Dermis microvascular lymphatic vessel endothelial cell (primary cell): Measurements from ENCODE around the gene ITSN1. TPM values are rescaled to one million over a fixed set of nuclear protein-coding genes. Genes with fewer than 3 reads are reported as not detected.
"Not testable (repeated sequence)": the region's sequence is repeated elsewhere in the genome, so short reads cannot be mapped to it uniquely, and the experiment has no call there.

Experiments used
- DNase-seq, 2 donors: peaks; one replicate each; pipeline versions ENCODE4 v3.0.0 to v3.0.0-alpha.2; 2010; ENCODE audit warnings: low read depth in 2 of 2
- total RNA-seq: library from RNA; depleted of rRNA; stranded (reverse); fragments of >200 nt; gene quantifications from 2 replicates; pipeline ENCODE4 v1.2.1, GENCODE V29; 2014

Gene ITSN1
- total RNA-seq, 1 donor from 2014 or later, result 46.7 TPM

DNA sequence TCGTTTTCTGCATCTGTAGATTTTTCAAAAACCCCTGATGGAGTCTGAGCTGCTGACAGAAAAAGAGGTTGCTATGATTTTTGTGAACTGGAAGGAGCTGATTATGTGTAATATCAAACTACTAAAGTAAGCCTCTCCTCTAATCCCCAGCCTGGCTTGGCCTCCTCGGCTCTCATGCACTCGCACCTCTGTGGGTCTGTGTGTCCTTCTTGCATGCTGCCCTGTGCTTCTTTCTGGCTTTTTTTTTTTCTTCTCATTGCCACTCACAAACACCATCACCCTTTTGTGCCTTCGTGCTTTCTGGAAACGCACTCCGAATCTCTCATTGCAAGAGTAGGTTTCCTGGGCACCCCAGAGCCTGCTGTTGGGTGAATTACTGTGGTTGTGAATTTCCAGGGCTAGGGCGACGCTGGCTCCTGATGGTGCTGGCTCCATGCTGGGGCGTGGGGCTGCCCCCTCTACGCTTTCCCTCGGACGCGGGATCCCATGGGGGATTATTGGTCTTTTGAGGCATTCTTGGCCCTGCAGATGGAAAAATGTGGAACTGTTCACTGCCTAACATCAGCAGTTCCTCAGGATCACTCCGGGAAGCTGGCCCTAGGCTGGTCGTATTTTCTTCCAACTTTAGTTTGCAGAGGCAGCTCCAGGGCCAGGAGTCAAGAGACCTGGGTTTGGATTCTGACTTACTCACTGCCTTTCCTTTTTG is 216.5 kb downstream of the ITSN1 start:
- DNase-seq, result no peak

DNA sequence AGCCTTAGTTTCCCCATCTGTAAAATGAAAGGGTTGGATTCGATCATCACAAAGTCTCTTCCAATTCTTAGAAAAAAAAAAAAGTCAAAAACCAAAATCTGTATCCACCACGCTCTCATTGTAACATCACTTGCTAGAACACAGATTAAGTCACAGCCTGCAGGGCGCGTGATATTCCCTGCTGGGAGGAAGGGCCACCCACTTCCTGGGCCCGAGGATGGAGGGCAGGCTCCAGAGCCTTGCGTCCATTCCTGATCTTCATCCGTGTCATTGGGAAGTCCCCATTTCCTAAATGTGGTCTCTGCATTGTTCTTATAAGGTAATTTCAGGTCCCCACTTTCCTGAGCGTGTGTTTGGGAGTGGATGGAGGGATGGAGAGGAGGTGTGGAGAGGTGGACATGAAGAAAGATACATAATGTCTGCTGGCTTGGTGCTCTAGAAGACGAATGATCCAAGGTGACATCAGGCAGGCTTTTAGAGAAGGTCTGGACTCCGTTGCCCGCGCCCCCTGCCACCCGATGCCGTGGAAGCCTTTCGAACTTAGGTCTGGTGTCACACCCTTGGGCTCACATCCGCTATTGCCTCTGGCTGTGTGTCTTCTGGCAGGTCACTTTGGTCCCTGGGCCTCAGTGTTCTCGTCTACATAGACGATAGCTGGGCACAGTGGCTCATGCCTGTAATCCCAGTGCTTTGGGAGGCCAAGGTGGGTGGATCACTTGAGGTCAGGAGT is 217.2 kb downstream of the ITSN1 start:
- no peak for DNase-seq

DNA sequence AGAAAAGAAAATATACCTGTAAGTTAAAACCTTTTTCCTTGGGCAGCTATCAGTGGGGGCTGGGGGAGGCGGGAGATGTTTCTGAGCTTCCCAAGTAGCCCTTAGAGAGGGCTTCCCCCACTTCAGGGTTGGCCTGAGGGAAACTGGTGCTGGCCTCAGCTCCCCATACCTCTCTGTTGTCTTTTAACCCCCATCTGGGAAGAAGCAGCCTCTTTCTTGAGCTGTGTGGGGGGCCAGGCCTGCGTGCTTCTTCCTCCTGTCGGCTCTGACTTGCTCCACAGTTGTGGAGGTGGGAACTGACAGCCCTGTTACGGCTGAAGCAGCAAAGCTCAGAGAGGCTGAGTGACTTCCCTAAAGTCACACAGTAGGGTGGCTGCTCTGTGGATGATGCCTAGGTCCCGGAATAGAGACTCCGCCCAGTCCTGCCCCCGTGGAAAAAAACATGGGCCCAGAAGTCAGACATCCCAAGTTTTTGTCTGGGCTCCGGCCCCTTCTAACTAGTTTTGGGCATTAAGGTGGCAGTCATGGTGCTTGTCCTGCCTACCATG is 218.1 kb downstream of the ITSN1 start:
- no peak for DNase-seq

DNA sequence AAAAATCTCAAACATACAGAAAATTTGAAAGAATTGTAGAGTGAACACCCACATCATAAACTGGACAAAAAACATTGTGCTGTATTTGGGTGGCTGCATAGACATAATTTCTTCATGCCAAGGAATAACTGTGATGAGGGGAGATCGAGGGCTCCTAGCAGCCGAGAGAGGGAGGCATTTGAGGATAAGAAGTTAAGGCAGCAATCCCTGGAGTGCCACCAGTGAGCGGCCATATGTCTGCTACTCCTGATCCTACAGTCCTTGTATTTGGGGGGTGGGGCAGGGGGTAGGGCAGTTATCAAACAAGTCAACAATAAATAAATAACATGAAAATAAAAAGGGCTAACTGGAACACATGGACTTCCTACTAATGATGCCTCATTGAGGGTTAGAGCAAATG is 218.8 kb downstream of the ITSN1 start:
- DNase-seq, result no peak

DNA sequence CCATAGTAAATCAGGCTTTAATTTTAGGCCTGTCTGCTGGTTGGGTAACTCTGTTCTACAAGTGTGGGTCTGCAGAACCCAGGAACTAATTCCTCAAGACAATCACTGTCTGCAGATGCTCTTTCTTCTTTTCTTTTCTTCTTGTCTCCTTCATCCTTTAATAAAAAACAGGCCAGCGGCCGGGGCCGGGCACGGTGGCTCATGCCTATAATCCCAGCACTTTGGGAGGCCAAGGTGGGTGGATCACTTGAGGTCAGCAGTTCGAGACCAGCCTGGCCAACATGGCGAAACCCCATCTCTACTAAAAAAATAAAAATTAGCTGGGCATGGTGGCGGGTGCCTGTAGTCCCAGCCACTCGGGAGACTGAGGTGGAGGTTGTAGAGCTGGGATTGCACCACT is 220.9 kb downstream of the ITSN1 start:
- DNase-seq, result not testable (repeated sequence)

DNA sequence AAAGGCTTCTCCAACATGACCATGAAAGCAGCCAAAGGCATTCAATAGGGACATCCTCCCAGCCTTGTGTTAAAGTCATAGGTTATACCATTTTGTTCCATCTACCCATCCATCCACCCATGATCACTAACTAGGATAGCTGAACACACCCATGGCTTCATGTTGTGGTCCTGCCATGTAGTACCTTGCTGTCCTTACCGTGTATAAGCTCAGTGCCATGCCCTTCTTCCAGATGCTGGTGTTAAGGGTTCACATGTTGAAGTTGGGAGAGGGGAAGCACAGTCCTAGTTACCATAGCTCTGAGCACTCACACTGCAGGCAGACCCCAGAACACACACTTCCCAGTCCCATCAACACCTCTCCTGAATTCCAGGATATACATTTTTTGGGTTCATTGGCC is 221.8 kb downstream of the ITSN1 start:
- DNase-seq, result no peak

DNA sequence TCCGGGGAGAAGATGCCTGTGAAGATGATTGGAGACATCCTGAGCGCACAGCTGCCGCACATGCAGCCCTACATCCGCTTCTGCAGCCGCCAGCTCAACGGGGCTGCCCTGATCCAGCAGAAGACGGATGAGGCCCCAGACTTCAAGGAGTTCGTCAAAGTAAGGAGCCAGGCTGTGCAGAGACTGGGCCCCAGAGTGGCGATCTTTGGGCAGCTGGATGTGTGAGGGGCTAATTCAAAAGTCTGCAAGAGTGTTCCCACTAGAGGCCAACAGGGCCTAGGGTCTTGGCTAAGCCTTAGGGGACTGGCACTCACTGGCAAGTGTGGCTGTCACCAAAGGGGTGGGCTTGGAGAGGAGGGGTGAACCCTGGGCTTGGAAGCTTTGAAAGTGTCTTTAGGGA is 222.9 kb downstream of the ITSN1 start:
- no peak for DNase-seq

DNA sequence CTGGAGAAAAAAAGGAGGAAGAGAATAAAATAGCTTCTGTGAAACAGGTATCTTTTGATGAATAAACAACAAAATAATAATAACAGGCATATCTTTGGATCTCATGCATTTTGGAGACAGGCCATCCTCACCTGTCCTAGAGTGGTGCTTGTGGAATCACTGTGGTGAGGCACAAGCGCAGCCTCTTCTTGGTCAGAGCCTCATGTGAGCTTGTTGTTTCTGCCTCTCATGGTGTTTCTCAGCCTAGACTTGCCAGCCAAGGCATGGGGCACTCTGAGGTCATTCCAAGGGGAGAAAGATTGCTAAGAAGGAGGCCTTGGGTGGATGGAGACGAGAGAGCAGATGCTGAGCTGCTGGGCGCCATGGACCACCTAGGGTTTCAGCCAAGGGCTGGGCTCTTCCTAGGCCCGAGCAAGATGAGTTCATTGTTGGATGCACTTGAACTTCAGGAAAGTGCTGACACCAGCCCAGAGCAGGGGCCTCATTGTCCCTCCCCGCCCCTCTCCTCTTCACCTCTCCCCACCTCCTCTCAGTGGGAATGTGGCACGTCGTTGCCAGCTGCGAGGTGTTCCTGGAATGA is 223.8 kb downstream of the ITSN1 start:
- DNase-seq, result no peak

DNA sequence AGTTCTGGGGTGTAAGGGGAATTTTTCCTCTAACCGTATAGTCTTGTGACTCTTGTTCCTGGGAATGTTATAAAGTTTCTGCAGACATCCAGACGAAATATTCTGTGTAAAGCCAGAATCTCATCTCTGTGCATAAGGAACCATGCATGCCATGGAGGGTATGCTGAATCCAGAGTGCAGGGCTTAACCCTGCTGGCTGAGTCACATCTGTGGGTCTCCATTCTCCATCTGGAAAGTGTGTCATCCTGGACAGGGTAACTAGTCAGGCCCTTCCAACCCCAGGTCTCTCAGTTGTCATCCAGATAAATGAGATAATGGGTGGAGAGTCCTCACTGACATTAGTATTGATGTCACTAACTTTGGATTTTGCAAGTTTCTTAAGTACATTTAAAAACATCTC is 224.5 kb downstream of the ITSN1 start:
- DNase-seq, result no peak

DNA sequence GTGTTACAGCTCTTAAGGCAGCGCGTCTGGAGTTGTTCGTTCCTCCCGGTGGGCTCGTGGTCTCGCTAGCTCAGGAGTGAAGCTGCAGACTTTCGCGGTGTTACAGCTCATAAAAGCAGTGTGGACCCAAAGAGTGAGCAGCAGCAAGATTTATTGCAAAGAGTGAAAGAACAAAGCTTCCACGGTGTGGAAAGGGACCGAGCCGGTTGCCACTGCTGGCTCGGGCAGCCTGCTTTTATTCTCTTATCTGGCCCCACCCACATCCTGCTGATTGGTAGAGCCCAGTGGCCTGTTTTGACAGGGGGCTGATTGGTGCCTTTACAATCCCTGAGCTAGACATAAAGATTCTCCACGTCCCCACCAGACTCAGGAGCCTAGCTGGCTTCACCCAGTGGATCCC is 225.6 kb downstream of the ITSN1 start:
- DNase-seq, result not testable (repeated sequence)

DNA sequence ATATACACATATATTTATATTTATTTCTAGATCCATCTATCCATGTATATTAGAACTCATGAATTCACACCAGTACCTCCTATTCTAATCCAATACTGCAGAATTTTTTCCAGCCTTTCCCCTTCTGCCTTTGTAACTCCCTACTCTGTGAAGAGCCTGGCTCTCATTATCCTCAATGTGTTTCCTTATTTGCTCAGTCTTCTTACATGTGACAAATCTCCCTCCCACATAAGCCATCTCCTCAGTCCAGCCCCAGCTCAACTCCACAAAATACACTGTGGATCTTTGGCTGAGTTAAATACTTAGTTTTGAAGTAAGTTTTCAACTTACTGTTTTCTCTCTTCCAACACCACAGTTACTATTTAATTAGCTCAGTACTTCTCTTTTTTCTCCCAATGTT is 227.6 kb downstream of the ITSN1 start:
- DNase-seq, result no peak

DNA sequence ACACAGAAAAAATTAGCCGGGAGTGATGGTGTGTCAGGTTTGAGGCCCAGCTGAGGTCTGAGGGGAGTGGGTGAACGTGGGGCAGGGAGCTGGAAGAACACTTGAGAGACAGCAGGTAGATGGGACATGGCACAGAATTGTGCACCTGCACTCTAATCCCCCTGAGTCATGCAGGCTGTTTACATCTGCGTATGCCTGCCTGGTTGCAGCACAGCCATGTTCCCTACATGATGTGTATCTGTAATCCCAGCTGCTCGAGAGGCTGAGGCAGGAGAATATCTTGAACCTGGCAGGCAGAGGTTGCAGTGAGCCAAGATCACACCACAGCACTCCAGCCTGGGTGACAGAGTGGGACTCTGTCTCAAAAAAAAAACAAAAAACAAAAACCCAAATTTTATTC is 228.5 kb downstream of the ITSN1 start:
- no peak for DNase-seq

DNA sequence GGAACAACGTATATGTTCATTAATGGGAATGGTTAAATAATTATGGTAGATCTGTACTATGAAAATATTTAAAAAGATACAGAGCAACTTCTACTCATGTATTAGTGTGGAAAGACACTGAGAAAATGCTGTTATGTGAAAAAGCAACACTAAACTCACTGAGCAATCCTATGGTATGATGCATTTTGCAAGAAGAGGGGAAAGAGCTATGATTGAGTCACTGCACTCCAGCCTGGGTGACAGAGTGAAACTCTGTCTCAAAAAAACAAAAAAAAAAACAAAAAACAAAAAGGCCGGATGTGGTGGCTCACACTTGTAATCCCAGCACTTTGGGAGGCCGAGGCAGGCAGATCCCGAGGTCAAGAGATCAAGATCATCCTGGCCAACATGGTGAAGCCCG is 228.9 kb downstream of the ITSN1 start:
- DNase-seq, result no peak

DNA sequence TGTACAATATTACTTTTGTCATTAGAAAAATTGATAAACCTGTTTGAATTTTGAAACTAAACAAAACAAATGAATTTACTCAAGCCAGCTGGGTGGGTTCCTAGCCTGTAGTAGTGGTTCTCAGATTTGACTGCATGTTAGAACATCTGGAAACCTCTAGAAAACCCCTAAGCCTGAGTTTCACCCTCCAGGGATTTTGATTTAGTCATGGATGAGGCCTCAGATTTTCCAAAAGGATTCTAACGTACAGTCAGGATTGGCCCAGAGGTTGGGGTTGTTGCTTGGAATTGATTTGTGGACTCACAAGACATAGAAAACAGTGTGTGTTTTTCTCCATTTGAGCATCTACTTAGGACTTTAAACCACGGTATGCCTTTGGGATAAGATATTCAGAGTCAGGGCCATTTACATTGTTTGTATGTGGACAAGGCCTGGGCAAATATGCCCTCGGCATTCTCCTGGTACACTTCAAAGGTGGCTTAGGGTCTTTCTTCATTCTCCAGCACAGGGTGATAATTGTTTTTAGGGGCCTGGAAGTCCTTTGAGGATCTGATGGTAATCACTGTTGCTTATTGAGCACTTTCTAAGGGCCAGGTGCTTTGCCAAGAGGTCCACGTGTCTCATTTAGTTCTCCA is 230.7 kb downstream of the ITSN1 start:
- no peak for DNase-seq

DNA sequence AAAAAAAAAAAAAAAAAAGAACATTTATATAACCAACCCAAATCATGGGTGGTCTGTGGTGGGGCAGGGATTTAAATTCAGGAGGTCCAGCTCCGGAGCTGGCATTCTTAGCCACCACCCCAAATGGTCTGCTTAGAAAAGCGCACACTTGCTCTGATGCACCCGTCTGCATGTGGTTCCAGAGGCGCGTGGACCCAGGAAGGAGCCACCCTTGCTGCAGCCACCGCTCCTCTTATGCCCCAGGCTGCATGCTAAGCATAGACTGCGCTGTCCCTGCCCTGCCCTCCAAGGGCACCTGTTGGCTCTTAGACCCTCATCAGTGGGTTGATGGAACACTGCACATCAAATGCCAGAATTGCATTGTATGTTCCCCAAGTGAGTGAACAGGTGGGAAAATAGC is 231.9 kb downstream of the ITSN1 start:
- no peak for DNase-seq

DNA sequence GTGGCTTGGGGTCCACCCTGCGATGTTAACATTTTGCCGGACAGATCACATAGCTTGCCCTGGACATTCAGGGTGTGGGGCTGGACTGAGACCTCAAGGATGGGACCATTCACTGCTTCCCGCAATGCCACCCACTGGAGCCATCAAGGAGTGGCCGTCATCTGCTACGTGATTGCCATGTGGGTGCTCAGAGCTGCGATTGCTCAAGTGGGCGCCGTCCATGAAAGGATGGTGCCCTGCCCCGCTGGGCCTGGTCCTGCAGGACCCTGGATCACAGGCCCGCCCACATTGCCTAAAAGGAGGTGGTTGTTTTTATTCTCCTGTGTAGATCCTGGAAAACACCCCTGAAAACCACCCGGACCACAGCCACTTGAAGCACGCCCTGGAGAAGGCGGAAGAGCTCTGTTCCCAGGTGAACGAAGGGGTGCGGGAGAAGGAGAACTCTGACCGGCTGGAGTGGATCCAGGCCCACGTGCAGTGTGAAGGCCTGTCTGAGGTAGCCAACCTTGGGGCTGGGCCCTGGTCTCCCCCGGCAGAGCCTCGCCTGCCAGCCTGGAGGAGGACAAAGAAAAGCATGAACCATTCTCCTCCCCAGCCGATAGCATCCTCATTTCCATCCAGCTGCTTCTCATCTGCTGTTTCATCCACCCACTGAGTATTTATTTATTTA is 232.9 kb downstream of the ITSN1 start:
- DNase-seq, result no peak

DNA sequence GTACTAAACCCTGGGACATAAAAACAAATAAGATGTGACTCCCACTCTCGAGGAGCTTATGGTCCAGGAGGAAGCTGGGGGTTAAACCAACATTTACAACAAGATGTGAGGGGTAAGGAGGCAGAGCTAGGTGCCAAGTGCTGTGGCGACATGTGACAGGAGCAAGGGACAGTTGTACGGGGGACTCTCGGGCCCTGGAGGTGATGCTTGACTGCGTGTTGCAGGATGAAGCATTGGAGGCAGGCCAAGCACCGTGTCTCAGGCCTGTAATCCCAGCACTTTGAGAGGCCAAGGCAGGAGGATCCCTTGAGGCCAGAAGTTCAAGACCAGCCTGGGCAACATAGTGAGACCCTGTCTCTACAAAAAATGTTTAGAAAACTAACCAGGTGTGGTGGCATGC is 236.5 kb downstream of the ITSN1 start:
- no peak for DNase-seq

DNA sequence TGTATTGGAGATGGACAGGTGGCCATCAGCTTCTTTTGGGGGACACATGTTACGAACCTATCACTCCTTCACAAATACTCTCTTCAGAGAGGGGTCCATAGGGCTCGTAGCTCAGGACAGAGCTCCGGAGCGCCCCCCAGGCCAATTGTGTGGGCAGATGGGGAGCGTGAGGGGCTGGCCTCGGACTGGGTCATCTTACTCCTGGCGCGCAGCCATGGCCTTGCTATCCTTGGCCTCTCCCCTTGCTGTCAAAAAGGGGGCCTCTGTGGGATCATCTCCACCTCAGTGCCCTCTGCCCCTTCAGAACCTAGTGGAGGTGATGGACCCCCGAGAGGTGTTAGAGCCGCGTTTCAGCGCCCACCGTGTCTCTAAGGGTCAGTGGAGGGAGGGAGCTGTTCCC is 238.3 kb downstream of the ITSN1 start:
- no peak for DNase-seq

DNA sequence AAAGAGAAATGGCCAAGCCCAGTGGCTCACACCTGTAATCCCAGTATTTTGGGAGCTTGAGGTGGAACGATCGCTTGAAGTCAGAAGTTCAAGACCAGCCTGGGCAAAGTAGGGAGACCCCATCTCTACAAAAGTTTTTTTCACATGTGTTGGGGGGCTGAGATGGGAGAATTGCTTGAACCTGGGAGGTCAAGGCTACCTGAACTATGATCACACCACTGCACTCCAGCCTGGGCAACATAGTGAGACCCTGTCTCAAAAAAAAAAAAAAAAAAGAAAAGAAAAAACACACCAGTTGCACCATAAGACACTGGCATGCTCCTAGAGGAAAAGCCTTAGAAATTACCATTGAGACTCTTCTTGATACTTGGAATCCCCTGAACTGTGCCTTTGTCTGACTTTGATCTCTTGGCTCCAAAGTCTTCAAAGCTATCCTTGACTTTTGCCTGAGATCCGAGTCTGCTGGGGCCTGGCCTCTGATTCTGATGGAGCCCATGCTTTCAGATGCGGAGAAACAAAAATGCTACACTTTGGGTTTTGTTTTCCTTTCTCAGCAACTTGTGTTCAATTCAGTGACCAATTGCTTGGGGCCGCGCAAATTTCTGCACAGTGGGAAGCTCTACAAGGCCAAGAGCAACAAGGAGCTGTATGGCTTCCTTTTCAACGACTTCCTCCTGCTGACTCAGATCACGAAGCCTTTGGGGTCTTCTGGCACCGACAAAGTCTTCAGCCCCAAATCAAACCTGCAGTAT is 239.6 kb downstream of the ITSN1 start:
- DNase-seq, result peak in 1 of 2 donors; percentile 25

DNA sequence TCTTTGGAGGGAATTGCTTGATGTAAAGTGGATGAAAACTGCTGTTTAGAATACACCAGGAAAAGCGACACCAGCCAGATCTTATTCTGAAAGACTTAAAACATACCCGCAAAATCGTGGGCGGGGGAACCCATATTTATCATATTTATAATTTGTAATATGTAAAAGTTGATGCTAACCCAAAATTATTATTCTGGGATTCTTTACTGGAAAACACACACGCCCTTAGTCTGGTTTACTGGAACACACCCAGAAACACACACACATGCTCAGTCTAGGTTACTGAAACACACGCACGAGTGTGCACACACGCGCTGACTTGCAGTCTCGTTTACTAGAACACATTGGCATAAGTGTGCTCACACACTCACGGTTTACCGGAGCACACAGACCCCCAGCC is 240.8 kb downstream of the ITSN1 start:
- no peak for DNase-seq
